ENCODE measurements around the gene SURF2. TPM values are rescaled to one million over a fixed set of nuclear protein-coding genes. Genes with fewer than 3 reads are reported as not detected.
"Not testable (repeated sequence)": the region's sequence is repeated elsewhere in the genome, so short reads cannot be mapped to it uniquely, and the experiment has no call there.

The SURF2 gene
- total RNA-seq, result 15.4 and 16.3 TPM in 2 replicates
- long read RNA-seq, partial matches to known transcripts, result 0 of 4 reads
- long read RNA-seq, other reads (novel, unspliced or antisense), result 1 of 4 reads

DNA sequence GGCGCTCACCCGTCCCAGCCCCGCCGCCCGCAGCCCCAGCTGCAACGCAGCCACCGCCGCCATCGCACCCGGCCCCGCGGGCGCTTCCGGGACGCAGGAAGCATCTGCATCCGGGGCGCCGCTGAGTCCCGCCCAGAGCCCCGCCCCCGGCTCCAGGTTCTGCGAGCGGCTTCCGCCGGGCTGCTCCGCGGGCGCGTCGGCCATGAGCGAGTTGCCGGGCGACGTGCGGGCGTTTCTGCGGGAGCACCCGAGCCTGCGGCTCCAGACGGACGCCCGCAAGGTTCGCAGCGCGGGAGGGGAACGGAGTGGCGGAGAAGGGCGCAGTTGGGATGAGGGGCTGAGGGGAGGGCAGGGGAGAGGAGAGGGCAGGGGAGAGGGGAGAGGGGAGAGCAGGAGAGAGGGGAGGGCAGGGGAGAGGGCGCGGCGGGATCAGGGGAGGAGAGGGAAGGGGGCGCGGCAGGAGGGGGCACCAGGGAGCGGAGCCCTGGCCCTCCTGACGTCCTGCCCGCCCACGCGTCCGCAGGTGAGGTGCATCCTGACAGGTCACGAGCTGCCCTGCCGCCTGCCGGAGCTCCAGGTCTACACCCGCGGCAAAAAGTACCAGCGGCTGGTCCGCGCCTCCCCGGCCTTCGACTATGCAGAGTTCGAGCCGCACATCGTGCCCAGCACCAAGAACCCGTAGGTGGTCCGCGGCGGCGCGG, at the start of gene SURF2, which contains the start of gene SURF1:
Gene SURF2 (plus strand): TSS at position 160 of the 701 bp plus-strand sequence. CDS start 43 bp downstream, at position 203.
Gene SURF1 (minus strand): TSS at position 97 of the 701 bp plus-strand sequence. CDS start 34 bp downstream, at position 63.
- Mint-ChIP-seq H3K27me3 (ENCODE audit: unreplicated experiment) (no peaks in the 10 kb centered on the region), H3K9me3 (ENCODE audit: unreplicated experiment) (no peaks in the 10 kb centered on the region), H3K36me3 (ENCODE audit: unreplicated experiment) (peaks cover 16% of the 10 kb centered on the region), H3K4me3 (ENCODE audit: unreplicated experiment) (peak within 1 kb of the TSS; percentile 85), H3K4me1 (ENCODE audit: unreplicated experiment) (peaks cover 29% of the 10 kb centered on the region), H3K27ac (ENCODE audit: unreplicated experiment) (peak within 1 kb of the TSS; percentile 78)
- no peak for TF ChIP-seq CTCF (IDR thresholded peaks at IDR 0.05)
- DNase-seq (ENCODE audit: extremely low spot score, unreplicated experiment), result peak; percentile 94

- DNase-seq (ENCODE audit: extremely low spot score, unreplicated experiment), result no peak
- Mint-ChIP-seq H3K4me1 (ENCODE audit: unreplicated experiment) (peaks cover 14% of the 10 kb centered on the region), H3K36me3 (ENCODE audit: unreplicated experiment) (no peaks in the 10 kb centered on the region), H3K4me3 (ENCODE audit: unreplicated experiment) (no peak overlapping the region), H3K27me3 (ENCODE audit: unreplicated experiment) (peaks cover 8% of the 10 kb centered on the region), H3K27ac (ENCODE audit: unreplicated experiment) (no peak overlapping the region), H3K9me3 (ENCODE audit: unreplicated experiment) (peaks cover 7% of the 10 kb centered on the region)
- no peak for TF ChIP-seq CTCF (IDR thresholded peaks at IDR 0.05)
Measured at GRCh38 chr9:133307301-133307700, 49.0 kb upstream of the SURF2 start.

GRCh38 chr9:133309608-133310007, 46.7 kb upstream of the SURF2 start:
- no peak overlapping the region for H3K4me3 Mint-ChIP-seq (ENCODE audit: unreplicated experiment)
- H3K4me1 Mint-ChIP-seq (ENCODE audit: unreplicated experiment), result peaks cover 14% of the 10 kb centered on the region
- H3K9me3 Mint-ChIP-seq (ENCODE audit: unreplicated experiment), result peaks cover 7% of the 10 kb centered on the region
- no peak for TF ChIP-seq CTCF (IDR thresholded peaks at IDR 0.05)
- peaks cover 8% of the 10 kb centered on the region for H3K27me3 Mint-ChIP-seq (ENCODE audit: unreplicated experiment)
- DNase-seq (ENCODE audit: extremely low spot score, unreplicated experiment), result no peak
- H3K36me3 Mint-ChIP-seq (ENCODE audit: unreplicated experiment), result no peaks in the 10 kb centered on the region
- no peak overlapping the region for H3K27ac Mint-ChIP-seq (ENCODE audit: unreplicated experiment)

DNA sequence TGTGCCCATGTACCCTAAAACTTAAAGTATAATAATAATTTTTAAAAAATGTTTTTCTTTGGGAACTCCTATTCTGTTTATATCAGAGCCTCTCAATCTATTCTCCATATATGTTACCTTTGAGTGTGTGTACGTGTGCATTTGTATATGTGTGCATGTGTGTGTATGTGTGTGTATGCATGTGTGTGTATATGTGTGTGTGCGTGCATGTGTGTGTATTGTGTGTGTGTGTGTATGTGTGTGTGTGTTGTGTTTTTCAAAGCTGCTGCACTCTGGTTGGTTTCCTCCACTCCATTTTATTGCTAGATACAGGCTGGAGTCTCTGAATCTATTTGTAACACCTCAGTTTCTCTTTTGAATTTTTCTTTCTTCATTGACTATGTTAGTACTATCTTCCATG, 40.4 kb upstream of the SURF2 start:
- no peak overlapping the region for H3K27ac Mint-ChIP-seq (ENCODE audit: unreplicated experiment)
- no peak overlapping the region for H3K4me3 Mint-ChIP-seq (ENCODE audit: unreplicated experiment)
- no peak for TF ChIP-seq CTCF (IDR thresholded peaks at IDR 0.05)
- H3K27me3 Mint-ChIP-seq (ENCODE audit: unreplicated experiment), result peaks cover 3% of the 10 kb centered on the region
- no peak for DNase-seq (ENCODE audit: extremely low spot score, unreplicated experiment)
- H3K36me3 Mint-ChIP-seq (ENCODE audit: unreplicated experiment), result no peaks in the 10 kb centered on the region
- no peaks in the 10 kb centered on the region for H3K4me1 Mint-ChIP-seq (ENCODE audit: unreplicated experiment)
- H3K9me3 Mint-ChIP-seq (ENCODE audit: unreplicated experiment), result no peaks in the 10 kb centered on the region

DNA sequence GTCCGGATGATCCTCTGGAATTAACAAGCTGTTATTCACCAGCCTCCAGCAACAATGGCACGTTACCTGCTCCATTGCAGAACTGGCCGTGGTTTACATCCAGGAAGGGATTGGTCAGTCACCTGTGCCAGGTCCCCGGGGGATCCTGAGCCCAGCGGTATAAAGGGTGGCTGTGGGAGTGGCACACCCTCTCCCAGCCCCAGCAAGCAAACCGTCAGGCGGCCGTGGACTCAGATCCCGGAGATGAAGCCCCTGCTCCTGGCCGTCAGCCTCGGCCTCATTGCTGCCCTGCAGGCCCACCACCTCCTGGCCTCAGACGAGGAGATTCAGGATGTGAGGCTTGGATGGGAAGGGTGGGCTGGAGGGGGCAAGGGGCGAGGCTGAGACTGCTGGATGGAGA, 38.8 kb upstream of the SURF2 start:
- not testable (repeated sequence) for H3K4me3 Mint-ChIP-seq (ENCODE audit: unreplicated experiment); H3K27ac Mint-ChIP-seq (ENCODE audit: unreplicated experiment)

More for the DNA sequence above, 38.8 kb upstream of the SURF2 start:
- not testable (repeated sequence) for DNase-seq (ENCODE audit: extremely low spot score, unreplicated experiment); H3K36me3 Mint-ChIP-seq (ENCODE audit: unreplicated experiment); H3K27me3 Mint-ChIP-seq (ENCODE audit: unreplicated experiment); H3K9me3 Mint-ChIP-seq (ENCODE audit: unreplicated experiment); H3K4me1 Mint-ChIP-seq (ENCODE audit: unreplicated experiment)

Measured in osteocyte (in vitro differentiated cells).